SIG-M5 treated with dmso at 0.1 percent for 504 hours (cell line): ENCODE measurements around the gene KCNQ1OT1.

ENCODE experiments used
- DNase-seq: peaks from one replicate; lab custom pipeline; 2025; ENCODE audit not compliant: unreplicated experiment; lab: John Stamatoyannopoulos, UW

Gene KCNQ1OT1

GRCh38 chr11:2584812-2585565, 114.8 kb downstream of the KCNQ1OT1 start:
- DNase-seq: no peak

DNA sequence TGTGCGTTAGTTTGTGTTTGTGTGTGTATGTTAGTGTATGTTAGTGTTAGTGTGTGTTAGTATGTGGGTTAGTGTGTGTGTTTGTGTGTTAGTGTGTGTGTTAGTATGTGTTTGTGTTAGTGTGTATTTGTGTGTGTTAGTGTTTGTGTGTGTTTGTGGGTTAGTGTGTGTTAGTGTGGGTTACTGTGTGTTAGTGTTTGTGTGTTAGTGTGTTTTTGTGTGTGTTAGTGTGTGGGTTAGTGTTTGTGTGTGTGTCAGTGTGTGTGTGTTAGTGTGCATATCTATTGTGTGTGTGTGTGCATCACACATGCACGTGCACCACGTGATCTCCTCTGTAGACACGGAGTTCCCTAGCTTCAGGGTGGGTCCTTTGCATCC, 115.4 kb downstream of the KCNQ1OT1 start:
- no peak for DNase-seq

DNA sequence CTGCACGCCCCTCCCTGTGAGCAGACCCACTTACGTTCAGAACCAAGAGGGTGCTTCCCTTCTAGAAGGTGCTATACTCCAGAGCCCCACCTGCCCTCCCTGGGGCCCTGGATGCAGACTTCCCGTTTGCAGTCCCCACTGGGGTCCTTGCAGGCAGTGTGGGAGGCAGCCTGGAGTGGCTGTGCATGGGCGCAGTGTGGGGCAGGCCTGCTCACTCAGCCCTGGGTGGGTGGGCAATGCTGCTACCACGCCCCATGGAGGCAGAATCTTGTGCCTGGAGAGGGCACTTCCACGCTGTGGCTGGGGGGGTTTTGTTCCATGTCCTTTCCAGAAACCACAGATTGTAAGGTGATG, 116.2 kb downstream of the KCNQ1OT1 start:
- no peak for DNase-seq

GRCh38 chr11:2582946-2583604, 116.7 kb downstream of the KCNQ1OT1 start:
- DNase-seq: no peak

- no peak for DNase-seq
These were observed 117.3 kb downstream of the KCNQ1OT1 start for GRCh38 chr11:2582351-2582945.

DNA sequence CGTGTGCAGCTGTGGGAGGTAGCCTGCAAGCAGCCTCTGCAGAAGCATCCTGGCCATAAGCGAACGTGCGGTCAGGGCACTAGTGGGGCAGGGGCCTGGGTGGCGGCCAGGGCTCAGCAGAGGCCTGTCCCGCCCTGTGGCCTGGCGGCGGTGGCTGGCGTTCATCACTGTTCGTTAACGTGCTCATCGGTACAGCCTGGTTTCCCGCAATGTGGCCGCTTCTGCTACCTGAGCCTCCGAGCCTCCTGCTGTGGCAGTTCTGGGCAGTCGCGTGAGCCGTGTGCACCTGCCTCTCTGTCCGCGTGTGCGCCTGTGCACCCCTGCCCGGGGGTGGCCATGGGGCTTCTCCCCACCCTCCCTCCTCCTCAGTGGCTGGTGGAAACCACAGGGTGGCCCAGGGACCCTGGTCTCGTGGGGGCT, 117.9 kb downstream of the KCNQ1OT1 start:
- no peak for DNase-seq

DNA sequence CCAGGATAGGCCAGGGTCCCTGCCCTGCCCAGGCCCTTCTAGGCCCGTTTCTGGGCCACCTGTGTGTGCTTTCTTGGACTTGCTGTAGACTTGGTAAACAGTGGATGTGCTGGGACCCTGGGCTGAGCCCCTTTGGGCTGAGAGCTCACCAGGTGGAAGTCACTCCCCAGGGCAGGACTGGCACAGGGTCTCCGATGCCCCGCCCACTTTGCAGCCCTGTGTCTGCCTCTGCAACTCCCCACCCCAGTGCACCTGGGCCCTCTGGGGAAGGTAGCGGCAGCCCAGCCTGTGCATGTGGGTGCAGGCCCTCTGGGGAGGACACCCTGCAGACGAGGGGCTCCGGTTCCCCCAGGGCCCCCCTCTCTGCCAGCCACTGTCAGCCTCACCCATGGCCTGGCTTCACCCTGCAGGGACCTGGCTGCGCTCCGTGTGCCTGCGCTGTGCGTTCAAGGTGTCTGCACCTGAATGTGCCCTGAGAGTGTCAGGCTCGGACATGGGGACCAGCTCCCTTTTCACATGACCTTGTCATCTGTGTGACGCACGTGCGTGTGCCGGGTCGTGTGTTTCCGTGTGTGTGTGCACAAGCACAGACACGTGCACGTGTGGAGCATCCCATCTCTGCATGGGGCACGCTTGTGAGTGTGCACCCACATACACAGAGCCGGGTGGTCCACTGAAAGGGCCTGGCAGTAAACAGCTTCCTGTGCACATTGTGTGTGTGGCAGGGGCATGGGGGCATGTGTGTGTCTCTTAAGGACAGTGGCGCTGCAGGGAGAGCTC, 118.5 kb downstream of the KCNQ1OT1 start:
- DNase-seq: no peak

DNA sequence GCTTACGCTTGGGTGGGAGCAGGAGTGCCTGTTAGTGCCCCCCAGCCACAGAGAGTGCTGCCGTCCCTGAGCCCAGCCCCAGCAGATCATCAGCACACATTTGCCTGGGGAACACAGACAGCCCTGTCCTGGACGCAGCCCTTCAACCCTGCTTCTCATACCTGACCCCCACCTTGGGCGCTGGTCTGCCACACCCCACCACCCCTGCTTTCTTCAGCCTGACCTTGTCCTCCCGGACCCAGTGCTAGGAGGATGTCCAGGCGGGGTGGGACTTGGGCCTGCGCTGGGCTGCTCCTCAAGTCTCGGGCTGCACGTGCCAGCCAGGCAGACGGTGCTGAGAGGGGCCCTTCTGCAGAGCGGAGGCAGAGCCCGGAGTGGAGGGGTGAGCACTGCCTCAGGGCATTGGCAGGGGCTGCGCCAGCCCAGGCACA, 119.2 kb downstream of the KCNQ1OT1 start:
- no peak for DNase-seq

DNA sequence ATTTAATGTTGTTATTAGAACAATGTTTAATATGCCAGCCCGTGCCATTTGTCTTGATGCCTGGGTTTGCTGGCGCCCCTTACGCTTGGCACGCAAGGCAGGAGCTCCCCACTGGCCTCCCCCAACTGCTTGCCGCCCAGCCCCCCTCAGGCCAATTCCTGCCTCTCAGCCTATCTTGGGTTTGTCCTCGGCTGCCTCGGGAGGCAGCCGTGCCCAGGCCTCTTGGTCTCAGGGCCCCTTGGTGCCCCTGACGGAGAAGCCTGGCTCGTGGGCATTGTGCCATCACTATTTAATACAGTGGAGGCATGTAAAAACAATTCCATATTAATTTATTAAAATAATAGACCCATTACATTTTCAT, 119.8 kb downstream of the KCNQ1OT1 start:
- DNase-seq: no peak

DNA sequence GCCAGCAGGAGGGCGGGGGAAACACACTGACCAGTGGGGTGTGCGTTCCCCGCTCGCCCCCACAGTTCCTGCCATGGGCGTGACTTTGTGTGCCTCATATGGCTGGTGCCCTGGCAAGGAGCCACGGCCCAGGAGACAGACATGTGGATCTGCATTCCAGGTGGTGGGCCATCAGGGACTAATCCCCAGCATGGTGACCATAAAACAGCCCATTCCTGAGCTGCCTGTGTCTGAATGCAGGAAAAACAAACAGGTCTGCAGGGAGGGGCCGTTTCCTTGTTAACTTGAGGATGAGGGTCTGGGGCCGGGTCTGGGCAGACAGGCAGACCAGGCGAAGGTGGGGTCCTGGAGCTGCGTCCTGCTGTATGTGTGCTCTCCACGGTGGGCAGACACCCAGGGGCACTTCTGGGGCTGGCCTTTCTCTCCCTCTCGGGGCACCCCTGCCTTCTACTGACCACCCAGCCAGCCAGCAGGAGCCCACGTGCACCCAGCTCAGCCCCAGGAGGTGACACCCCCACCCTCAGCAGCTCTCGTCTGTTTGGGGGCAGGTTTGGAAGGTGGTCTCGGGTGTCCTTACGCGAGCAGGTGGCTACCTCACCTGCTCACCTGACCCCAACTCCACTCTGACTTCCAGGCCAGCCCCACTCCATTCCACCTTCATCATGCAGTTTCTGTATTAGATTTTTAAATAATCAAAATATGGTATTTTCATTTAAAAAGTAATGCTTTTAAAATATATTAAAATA, 120.3 kb downstream of the KCNQ1OT1 start:
- no peak for DNase-seq

DNA sequence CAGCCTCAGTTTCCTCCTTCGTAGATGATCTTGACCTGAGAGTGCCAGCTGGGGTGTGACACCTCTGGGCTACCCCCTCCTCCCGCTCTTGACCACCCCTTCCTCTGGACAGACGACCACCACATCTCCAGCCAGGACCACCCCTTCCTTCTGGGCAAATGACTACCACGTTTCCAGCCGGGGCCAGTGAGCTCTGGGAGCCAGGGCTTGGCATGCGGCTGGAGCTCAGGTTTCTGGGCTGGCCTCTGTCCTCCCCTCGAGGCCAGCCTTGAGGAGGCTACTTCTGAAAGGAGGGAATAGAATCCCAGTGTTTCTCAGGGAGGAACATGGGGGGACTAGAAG, 120.9 kb downstream of the KCNQ1OT1 start:
- DNase-seq: no peak

DNA sequence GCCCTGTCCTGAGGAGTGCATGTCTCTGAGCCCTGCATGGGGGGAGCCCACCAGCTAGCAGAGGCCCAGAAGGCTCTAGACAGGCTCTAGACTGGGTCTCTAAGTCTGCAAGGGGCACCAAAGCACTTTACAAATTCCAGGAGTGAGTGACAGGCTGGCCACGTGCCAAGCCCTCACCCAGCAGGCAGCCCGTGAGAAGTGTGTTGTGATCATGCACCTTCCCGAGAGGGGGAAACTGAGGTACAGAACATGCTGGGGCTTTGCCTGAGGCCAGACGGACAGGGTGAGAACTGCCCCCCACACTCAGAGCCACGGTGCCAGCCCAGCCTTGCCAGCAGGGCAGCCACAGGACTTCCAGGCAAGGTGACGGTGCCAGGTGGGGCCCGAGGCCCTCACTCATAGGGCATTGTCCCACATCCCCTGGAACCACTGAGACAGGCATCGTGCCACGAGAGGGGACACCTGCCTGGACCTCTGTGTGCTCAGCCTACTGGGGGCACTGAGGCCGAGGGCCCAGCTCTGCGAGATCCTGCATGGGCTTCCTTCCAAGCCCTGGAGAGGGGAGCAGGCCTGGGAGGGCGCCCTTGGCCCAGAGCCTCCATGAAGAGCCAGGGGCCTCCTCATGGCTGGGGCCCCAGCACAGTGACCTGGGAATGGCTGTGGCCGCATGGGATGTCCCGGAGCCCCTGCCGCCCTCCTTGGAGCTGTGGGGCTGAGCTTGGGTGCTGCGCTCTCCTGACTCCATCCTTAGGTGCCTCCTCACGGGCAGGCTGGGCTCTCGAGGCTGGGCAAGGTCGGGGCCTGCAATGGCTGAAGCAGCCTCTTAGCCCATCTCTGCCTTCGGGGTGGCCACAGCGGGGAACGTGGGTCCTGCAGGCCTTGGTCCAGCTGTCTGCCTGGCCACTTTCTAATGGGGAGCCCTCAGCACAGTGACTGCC, 121.5 kb downstream of the KCNQ1OT1 start:
- no peak for DNase-seq

GRCh38 chr11:2577031-2577990, 122.5 kb downstream of the KCNQ1OT1 start:
- DNase-seq: no peak

GRCh38 chr11:2576549-2576948, 123.2 kb downstream of the KCNQ1OT1 start:
- DNase-seq: no peak

DNA sequence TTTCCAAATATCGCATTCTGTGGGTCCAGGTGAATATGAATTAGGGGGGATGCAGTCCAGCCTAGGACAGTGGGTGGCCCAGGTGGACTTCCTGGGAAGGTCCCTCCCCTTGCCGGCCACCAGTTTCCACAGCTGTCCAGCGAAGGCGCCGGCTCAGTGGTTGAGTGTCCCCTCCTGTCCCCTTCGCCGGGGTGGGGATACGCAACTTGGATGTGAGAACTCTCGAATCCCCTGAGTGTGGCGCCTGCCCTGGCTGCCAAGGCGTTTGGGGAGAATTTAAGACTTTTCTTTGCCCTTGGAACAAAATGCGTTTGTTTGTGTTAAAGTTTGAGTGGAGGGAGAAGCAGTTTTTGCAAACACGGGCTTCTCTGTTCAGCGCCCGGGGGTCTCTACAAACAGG, 123.7 kb downstream of the KCNQ1OT1 start:
- no peak for DNase-seq

DNA sequence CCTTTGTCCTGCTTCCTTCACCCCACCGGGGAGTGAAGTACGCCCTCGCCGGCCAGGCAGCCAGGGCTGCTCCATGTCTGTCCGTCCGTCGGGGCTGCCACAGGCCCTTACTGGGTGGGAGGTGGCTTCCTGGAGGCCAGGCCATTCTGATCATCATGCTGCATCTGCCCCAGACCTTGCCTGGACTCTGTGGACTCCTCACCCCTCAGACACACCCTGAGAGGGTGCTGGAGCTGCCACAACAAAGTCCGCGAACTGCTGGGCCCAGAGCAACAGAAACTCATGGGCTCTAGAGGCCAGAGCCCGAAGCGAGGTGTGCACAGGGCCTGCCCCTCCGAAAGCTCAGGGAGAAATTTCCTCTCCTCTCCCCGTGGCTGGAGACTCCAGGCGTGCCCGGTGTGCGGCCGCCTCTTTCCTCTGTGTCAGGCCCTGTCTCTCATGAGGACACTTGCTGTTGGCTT, 124.2 kb downstream of the KCNQ1OT1 start:
- DNase-seq: no peak

DNA sequence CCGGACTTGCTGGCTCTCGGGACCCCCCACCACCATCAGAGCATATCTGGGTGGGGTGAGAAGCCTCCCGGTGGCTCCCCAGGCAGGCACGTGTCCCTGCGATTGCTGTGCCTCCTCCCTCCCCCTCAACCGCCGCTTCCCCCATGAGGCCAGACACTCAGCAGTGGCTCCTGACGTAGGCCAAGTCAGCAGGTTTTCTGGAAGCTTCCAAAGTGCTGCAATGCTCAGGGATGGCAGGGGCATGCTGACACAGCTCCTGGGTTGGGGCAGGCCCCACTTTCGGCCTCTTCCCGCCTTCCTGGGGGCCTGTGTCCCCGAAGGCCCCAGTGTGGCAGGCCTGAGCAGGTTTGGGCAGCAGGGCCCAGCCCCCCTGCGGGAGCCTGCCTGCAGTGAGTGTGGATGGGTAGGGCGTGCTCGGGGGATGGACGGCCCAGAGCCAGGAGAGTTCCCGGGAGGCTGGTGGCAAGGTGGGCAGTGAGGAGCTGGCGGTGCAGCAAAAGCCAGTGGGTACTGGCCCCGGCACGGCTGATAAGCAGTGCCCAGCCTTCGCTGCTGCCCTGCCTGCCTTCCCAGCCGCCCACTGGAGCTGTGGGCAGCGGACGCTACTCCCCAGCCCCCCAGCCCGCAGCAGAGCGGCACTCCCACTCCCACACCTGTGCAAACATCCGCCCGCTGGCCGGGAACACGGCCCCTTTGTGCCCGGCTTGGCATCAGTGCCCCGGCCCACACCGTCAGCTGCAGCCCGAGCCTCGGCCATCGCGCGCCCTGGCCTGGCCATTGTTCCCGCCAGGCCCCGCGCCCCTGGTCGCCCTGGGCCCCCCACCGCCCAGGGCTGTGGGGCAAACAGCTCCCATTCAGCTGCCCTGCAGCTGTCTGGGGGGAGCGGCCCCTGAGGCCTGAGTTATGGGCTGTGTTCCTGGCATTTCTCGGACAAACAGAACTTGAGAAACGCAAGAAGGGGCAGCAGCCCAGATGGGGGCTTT, 125.0 kb downstream of the KCNQ1OT1 start:
- DNase-seq: no peak
